Measurements from ENCODE around the gene TSPAN16. TPM values are rescaled to one million over a fixed set of nuclear protein-coding genes. Genes with fewer than 3 reads are reported as not detected.

TSPAN16 gene
- not detected for total RNA-seq

GRCh38 chr19:11295665-11296245 is at the start of gene TSPAN16:
TSS of gene TSPAN16 (plus strand) at chr19:11296160. CDS start at chr19:11296298, 138 bp downstream.
- Histone ChIP-seq H3K4me3 (no peak within 1 kb of the TSS), H3K36me3 (no peaks in the 10 kb centered on the region), H3K27me3 (no peaks in the 10 kb centered on the region), H3K4me1 (peaks cover 12% of the 10 kb centered on the region), H3K9me3 (no peaks in the 10 kb centered on the region), H3K27ac (no peak within 1 kb of the TSS)
- no peak for DNase-seq (ENCODE audit: low spot score in 2 of 2)
- WGBS: 71% methylated on average over 6 of the region's 8 CpGs
- TF ChIP-seq EP300 (IDR thresholded peaks at IDR 0.05) (no peak), POLR2AphosphoS5 (IDR thresholded peaks at IDR 0.05) (no peak), POLR2A (IDR thresholded peaks at IDR 0.05) (no peak), CTCF (IDR thresholded peaks at IDR 0.05) (no peak)

DNA sequence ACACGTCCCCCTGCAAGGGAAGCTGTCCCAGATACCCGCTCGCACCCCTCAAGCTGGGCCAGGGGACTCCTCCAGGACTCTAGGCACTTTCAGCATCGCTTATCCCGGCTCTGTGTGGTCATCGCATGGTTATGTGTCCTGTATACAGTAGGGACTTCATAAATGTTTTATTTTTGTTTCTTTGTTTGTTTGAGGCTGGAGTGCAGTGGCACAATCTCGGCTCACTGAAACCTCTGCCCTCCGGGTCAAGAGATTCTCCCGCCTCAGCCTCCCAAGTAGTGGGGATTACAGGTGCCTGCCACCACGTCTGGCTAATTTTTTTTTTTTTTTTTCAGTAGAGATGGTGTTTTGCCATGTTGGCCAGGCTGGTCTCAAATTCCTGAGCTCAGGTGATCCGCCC is 49.0 kb upstream of the TSPAN16 start:
- H3K36me3 ChIP-seq: peaks cover 53% of the 10 kb centered on the region
- no peak for DNase-seq (ENCODE audit: low spot score in 2 of 2)

GRCh38 chr19:11247391-11247790 is 48.6 kb upstream of the TSPAN16 start:
- H3K27ac ChIP-seq: no peak overlapping the region
- 65% methylated on average over 10 of the region's 10 CpGs for WGBS
- DNase-seq (ENCODE audit: low spot score in 2 of 2): no peak

More for the DNA sequence above, 49.0 kb upstream of the TSPAN16 start:
- Histone ChIP-seq H3K27ac (no peak overlapping the region), H3K4me3 (no peak overlapping the region), H3K27me3 (no peaks in the 10 kb centered on the region), H3K9me3 (no peaks in the 10 kb centered on the region), H3K4me1 (peaks cover 13% of the 10 kb centered on the region)
- WGBS: 85% methylated on average over 11 of the region's 11 CpGs
- TF ChIP-seq EP300 (IDR thresholded peaks at IDR 0.05): no peak
- TF ChIP-seq POLR2AphosphoS5 (IDR thresholded peaks at IDR 0.05): no peak
- TF ChIP-seq POLR2A (IDR thresholded peaks at IDR 0.05): no peak
- TF ChIP-seq CTCF (IDR thresholded peaks at IDR 0.05): no peak

GRCh38 chr19:11247934-11248333 is 48.0 kb upstream of the TSPAN16 start:
- DNase-seq (ENCODE audit: low spot score in 2 of 2): no peak
- H3K27ac ChIP-seq: no peak overlapping the region
- H3K36me3 ChIP-seq: peaks cover 50% of the 10 kb centered on the region
- TF ChIP-seq POLR2A (IDR thresholded peaks at IDR 0.05) (no peak), POLR2AphosphoS5 (IDR thresholded peaks at IDR 0.05) (no peak), CTCF (IDR thresholded peaks at IDR 0.05) (no peak), EP300 (IDR thresholded peaks at IDR 0.05) (no peak)
- H3K4me3 ChIP-seq: no peak overlapping the region
- WGBS: 85% methylated on average over 14 of the region's 14 CpGs
- H3K9me3 ChIP-seq: no peaks in the 10 kb centered on the region
- peaks cover 13% of the 10 kb centered on the region for H3K4me1 ChIP-seq
- H3K27me3 ChIP-seq: no peaks in the 10 kb centered on the region

More at GRCh38 chr19:11247391-11247790, 48.6 kb upstream of the TSPAN16 start:
- Histone ChIP-seq H3K9me3 (no peaks in the 10 kb centered on the region), H3K27me3 (no peaks in the 10 kb centered on the region), H3K4me1 (peaks cover 13% of the 10 kb centered on the region), H3K36me3 (peaks cover 53% of the 10 kb centered on the region), H3K4me3 (no peak overlapping the region)
- no peak for TF ChIP-seq POLR2A (IDR thresholded peaks at IDR 0.05)
- TF ChIP-seq CTCF (IDR thresholded peaks at IDR 0.05): no peak
- no peak for TF ChIP-seq EP300 (IDR thresholded peaks at IDR 0.05)
- TF ChIP-seq POLR2AphosphoS5 (IDR thresholded peaks at IDR 0.05): no peak

GRCh38 chr19:11248852-11249251 is 47.1 kb upstream of the TSPAN16 start:
- Histone ChIP-seq H3K4me3 (no peak overlapping the region), H3K9me3 (no peaks in the 10 kb centered on the region), H3K36me3 (peaks cover 53% of the 10 kb centered on the region), H3K4me1 (peaks cover 8% of the 10 kb centered on the region), H3K27ac (no peak overlapping the region), H3K27me3 (no peaks in the 10 kb centered on the region)
- TF ChIP-seq EP300 (IDR thresholded peaks at IDR 0.05): no peak
- TF ChIP-seq POLR2A (IDR thresholded peaks at IDR 0.05): no peak
- no peak for TF ChIP-seq CTCF (IDR thresholded peaks at IDR 0.05)
- TF ChIP-seq POLR2AphosphoS5 (IDR thresholded peaks at IDR 0.05): no peak
- no peak for DNase-seq (ENCODE audit: low spot score in 2 of 2)
- WGBS: 99% methylated on average over 2 of the region's 2 CpGs

All from suprapubic skin (tissue), 4 donors.